IPS DF 6.9 (cell line): ENCODE results near the gene CBARP.
"Not testable (repeated sequence)": the region's sequence is repeated elsewhere in the genome, so short reads cannot be mapped to it uniquely, and the experiment has no call there.

Source experiments
- DNase-seq: peaks from one replicate; pipeline ENCODE4 v3.0.0-alpha.2; 2013; ENCODE audit warnings: low read depth, low spot score
- H3K27ac ChIP-seq: one replicate; pipeline ENCODE4 v1.5.1; 2013; ENCODE audit warnings: low read length, control low read depth
- H3K27me3 ChIP-seq: 2 replicates; pipeline ENCODE4 v1.6.1; 2013; ENCODE audit warnings: mild to moderate bottlenecking, low read length; ENCODE audit not compliant: control insufficient read depth, insufficient read depth
- H3K36me3 ChIP-seq: 2 replicates; pipeline ENCODE4 v1.6.1; 2013; ENCODE audit warnings: low read length; ENCODE audit not compliant: control insufficient read depth, insufficient read depth
- H3K4me1 ChIP-seq: 2 replicates; pipeline ENCODE4 v1.6.1; 2013; ENCODE audit warnings: low read length; ENCODE audit not compliant: control insufficient read depth, insufficient read depth
- H3K4me3 ChIP-seq: 2 replicates; pipeline ENCODE4 v1.5.1; 2013; ENCODE audit warnings: mild to moderate bottlenecking, low read length
- H3K9me3 ChIP-seq: 2 replicates; pipeline ENCODE4 v1.6.1; 2013; ENCODE audit warnings: low read length, inconsistent platforms; ENCODE audit not compliant: control insufficient read depth, insufficient read depth
- WGBS: extraction: QIAGEN DNeasy Blood & Tissue Kit; methylation state at CpG from one replicate; pipeline ENCODE4 v1.1.7; 2013; ENCODE audit warnings: mixed read lengths, missing lambda C conversion rate; ENCODE audit not compliant: insufficient read length, insufficient coverage; 5-methylcytosine and 5-hydroxymethylcytosine counted together

The CBARP gene

GRCh38 chr19:1214862-1215731, 22.7 kb downstream of the CBARP start:
- H3K27me3 ChIP-seq, result no peaks in the 10 kb centered on the region
- no peak overlapping the region for H3K27ac ChIP-seq
- H3K4me1 ChIP-seq, result peaks cover 4% of the 10 kb centered on the region; the same call in 1 of the 2 replicates
- no peak for DNase-seq
- no peak overlapping the region for H3K4me3 ChIP-seq
- WGBS, result no CpG with 5 or more reads among the region's 26 CpGs
- no peaks in the 10 kb centered on the region for H3K9me3 ChIP-seq
- H3K36me3 ChIP-seq, result peaks cover 3% of the 10 kb centered on the region; the same call in 1 of the 2 replicates

- H3K4me1 ChIP-seq, result peaks cover 4% of the 10 kb centered on the region; the same call in 1 of the 2 replicates
- H3K36me3 ChIP-seq, result peaks cover 3% of the 10 kb centered on the region; the same call in 1 of the 2 replicates
- WGBS, result no CpG with 5 or more reads among the region's 21 CpGs
Measured at GRCh38 chr19:1214299-1214861, 23.4 kb downstream of the CBARP start.

GRCh38 chr19:1213391-1214286, 24.2 kb downstream of the CBARP start:
- no peaks in the 10 kb centered on the region for H3K9me3 ChIP-seq
- H3K4me1 ChIP-seq, result peaks cover 4% of the 10 kb centered on the region; the same call in 1 of the 2 replicates
- no peak for DNase-seq
- H3K4me3 ChIP-seq, result no peak overlapping the region
- H3K36me3 ChIP-seq, result peaks cover 3% of the 10 kb centered on the region; the same call in 1 of the 2 replicates
- WGBS, result no CpG with 5 or more reads among the region's 39 CpGs
- no peaks in the 10 kb centered on the region for H3K27me3 ChIP-seq
- H3K27ac ChIP-seq, result no peak overlapping the region

More at GRCh38 chr19:1214299-1214861, 23.4 kb downstream of the CBARP start:
- Histone ChIP-seq H3K27me3 (no peaks in the 10 kb centered on the region), H3K27ac (no peak overlapping the region), H3K4me3 (no peak overlapping the region), H3K9me3 (no peaks in the 10 kb centered on the region)
- no peak for DNase-seq

DNA sequence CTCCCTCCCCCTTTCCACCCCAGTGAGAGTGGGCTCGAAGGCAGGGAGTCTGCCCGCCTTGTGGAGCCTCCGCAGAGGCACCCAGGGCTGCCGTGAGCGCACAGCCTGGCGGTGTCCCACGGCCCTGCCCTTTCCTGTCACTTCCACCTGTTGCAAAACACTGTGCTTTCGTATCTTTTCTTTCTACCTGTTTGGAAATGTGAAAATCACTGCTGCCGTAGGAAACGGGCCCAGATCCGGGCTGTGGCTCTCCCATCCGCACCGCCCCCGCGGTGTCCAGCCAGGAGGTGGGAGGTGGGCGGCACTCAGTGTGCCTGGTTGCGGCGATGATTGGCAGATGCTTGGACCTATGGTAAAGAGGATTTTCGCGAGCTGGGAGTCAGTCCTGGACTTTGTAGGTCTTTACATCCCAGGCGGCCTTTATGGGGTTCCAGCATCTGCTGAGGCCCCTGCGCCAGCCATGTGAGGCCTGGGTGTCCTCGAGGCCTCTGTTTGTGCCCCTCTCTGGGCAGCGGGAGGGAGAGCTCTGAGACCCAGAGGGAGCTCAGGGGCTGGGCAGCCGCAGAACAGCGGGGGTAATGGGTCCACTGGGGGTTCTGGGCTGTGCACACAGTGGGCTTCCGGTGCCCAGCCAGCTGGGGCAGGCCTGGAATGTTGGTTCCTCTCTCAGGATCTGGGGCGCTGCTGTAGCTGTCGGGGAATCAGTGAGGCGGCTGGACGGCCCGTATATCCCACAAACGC, 26.1 kb downstream of the CBARP start:
- H3K27ac ChIP-seq, result no peak overlapping the region
- no peak overlapping the region for H3K4me3 ChIP-seq
- WGBS, result no CpG with 5 or more reads among the region's 33 CpGs
- H3K36me3 ChIP-seq, result peaks cover 3% of the 10 kb centered on the region; the same call in 1 of the 2 replicates
- H3K9me3 ChIP-seq, result no peaks in the 10 kb centered on the region
- H3K27me3 ChIP-seq, result no peaks in the 10 kb centered on the region
- H3K4me1 ChIP-seq, result peaks cover 6% of the 10 kb centered on the region; the same call in 1 of the 2 replicates
- DNase-seq, result no peak

GRCh38 chr19:1210227-1210538, 27.6 kb downstream of the CBARP start:
- no peaks in the 10 kb centered on the region for H3K27me3 ChIP-seq
- no peak overlapping the region for H3K27ac ChIP-seq
- WGBS, result no CpG with 5 or more reads among the region's 13 CpGs
- H3K9me3 ChIP-seq, result no peaks in the 10 kb centered on the region
- H3K4me1 ChIP-seq, result peaks cover 6% of the 10 kb centered on the region; the same call in 1 of the 2 replicates
- H3K4me3 ChIP-seq, result no peak overlapping the region
- no peak for DNase-seq
- peaks cover 3% of the 10 kb centered on the region; the same call in 1 of the 2 replicates for H3K36me3 ChIP-seq

DNA sequence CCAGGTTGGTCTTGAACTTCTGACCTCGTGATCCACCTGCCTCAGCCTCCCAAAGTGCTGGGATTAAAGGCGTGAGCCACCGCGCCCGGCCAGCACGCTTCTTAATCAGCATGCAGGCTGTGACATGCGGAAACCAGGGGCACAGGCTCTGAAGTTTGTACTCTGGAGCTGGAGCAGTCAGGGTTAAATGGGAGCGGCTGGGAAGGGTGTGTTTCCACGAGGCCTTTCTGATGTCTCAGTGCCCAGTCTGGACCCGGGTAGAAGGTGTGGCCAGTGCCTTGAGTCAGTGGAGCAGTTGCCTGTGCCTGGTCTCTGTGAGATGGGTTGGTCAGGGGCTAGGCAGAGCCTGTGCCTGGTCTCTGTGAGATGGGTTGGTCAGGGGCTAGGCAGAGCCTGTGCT, 29.0 kb downstream of the CBARP start:
- H3K27ac ChIP-seq, H3K27me3 ChIP-seq, H3K36me3 ChIP-seq, DNase-seq, H3K4me1 ChIP-seq, H3K9me3 ChIP-seq, H3K4me3 ChIP-seq: not testable (repeated sequence)
- no CpG with 5 or more reads among the region's 10 CpGs for WGBS

GRCh38 chr19:1206864-1207450, 30.8 kb downstream of the CBARP start:
- DNase-seq, result no peak
- no peaks in the 10 kb centered on the region; the same call in 1 of the 2 replicates for H3K36me3 ChIP-seq

DNA sequence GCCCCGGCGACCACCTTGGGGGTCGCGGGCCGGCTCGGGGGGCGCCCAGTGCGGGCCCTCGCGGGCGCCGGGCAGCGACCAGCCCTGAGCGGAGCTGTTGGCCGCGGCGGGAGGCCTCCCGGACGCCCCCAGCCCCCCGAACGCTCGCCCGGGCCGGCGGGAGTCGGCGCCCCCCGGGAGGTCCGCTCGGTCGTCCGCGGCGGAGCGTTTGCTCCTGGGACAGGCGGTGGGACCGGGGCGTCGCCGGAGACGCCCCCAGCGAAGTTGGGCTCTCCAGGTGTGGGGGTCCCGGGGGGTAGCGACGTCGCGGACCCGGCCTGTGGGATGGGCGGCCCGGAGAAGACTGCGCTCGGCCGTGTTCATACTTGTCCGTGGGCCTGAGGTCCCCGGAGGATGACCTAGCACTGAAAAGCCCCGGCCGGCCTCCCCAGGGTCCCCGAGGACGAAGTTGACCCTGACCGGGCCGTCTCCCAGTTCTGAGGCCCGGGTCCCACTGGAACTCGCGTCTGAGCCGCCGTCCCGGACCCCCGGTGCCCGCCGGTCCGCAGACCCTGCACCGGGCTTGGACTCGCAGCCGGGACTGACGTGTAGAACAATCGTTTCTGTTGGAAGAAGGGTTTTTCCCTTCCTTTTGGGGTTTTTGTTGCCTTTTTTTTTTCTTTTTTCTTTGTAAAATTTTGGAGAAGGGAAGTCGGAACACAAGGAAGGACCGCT, 31.5 kb downstream of the CBARP start:
- Histone ChIP-seq H3K4me3 (peak overlapping the region; percentile 79), H3K9me3 (no peaks in the 10 kb centered on the region), H3K27me3 (no peaks in the 10 kb centered on the region), H3K27ac (no peak overlapping the region), H3K36me3 (no peaks in the 10 kb centered on the region; the same call in 1 of the 2 replicates), H3K4me1 (peaks cover 4% of the 10 kb centered on the region; the same call in 1 of the 2 replicates)
- no CpG with 5 or more reads among the region's 78 CpGs for WGBS
- no peak for DNase-seq

More at GRCh38 chr19:1206864-1207450, 30.8 kb downstream of the CBARP start:
- H3K27me3 ChIP-seq, result no peaks in the 10 kb centered on the region
- no CpG with 5 or more reads among the region's 38 CpGs for WGBS
- no peaks in the 10 kb centered on the region for H3K9me3 ChIP-seq
- no peak overlapping the region for H3K27ac ChIP-seq
- H3K4me3 ChIP-seq, result peak overlapping the region; percentile 79
- H3K4me1 ChIP-seq, result peaks cover 6% of the 10 kb centered on the region; the same call in 1 of the 2 replicates
